ENCODE measurements around the gene CYP19A1. TPM values are rescaled to one million over a fixed set of nuclear protein-coding genes. Genes with fewer than 3 reads are reported as not detected.

Gene CYP19A1
- total RNA-seq, 1 experiment from 2014 or later, result 0.94 TPM

- H4K20me1 ChIP-seq (ENCODE audit: insufficient read depth), result no peaks in the 10 kb centered on the region
- CTCF ChIA-PET, result interaction anchor here (1.1 kb wide), 1 partner anchor 205 kb away, joined by 3 read pairs; no protein-coding TSS in a partner anchor
- no peaks in the 10 kb centered on the region for H3K36me3 ChIP-seq (ENCODE audit: low read depth)
- no peaks in the 10 kb centered on the region for H3K79me2 ChIP-seq (ENCODE audit: low read depth)
- no peak for DNase-seq
- no peak overlapping the region for H3K4me3 ChIP-seq
- no peaks in the 10 kb centered on the region for H3K9me2 ChIP-seq (ENCODE audit: insufficient read depth)
- no peak for TF ChIP-seq EZH2 (IDR thresholded peaks at IDR 0.05; ENCODE audit: low read depth)
- no peak for TF ChIP-seq CTCF (conservative IDR thresholded peaks at IDR 0.05)
- H2AFZ ChIP-seq, result no peak overlapping the region
- no TSS peak for BruUV-seq (replicated peaks)
- POLR2A ChIA-PET (ENCODE audit: unreplicated experiment), result no interaction called here
- peaks cover 10% of the 10 kb centered on the region for H3K4me1 ChIP-seq (replicated peaks; ENCODE audit: insufficient read depth)
- no peak overlapping the region for H3K27ac ChIP-seq
- H3K9me3 ChIP-seq (ENCODE audit: insufficient read depth, low read depth), result no peaks in the 10 kb centered on the region
- H3K4me2 ChIP-seq, result no peak overlapping the region
- intact Hi-C loops (cut with micrococcal nuclease; ENCODE audit: unreplicated experiment), result no loop called here
- no peaks in the 10 kb centered on the region for H3F3A ChIP-seq (ENCODE audit: insufficient read depth, low read depth)
- no peaks in the 10 kb centered on the region for H3K27me3 ChIP-seq (ENCODE audit: insufficient read depth, low read depth)
These were observed 29.9 kb upstream of the CYP19A1 start for GRCh38 chr15:51368307-51368706.

GRCh38 chr15:51367322-51367976 lies 29.1 kb upstream of the CYP19A1 start:
- H3K79me2 ChIP-seq (ENCODE audit: low read depth), result no peaks in the 10 kb centered on the region
- TF ChIP-seq EZH2 (IDR thresholded peaks at IDR 0.05; ENCODE audit: low read depth), result no peak
- peaks cover 10% of the 10 kb centered on the region for H3K4me1 ChIP-seq (replicated peaks; ENCODE audit: insufficient read depth)
- no peaks in the 10 kb centered on the region for H4K20me1 ChIP-seq (ENCODE audit: insufficient read depth)
- H3K27ac ChIP-seq, result no peak overlapping the region
- ChIA-PET CTCF (no interaction called here), POLR2A (ENCODE audit: unreplicated experiment) (no interaction called here)
- BruUV-seq (replicated peaks), result no TSS peak
- H3K9me3 ChIP-seq (ENCODE audit: insufficient read depth, low read depth), result no peaks in the 10 kb centered on the region
- no peaks in the 10 kb centered on the region for H3K27me3 ChIP-seq (ENCODE audit: insufficient read depth, low read depth)
- DNase-seq, result no peak
- intact Hi-C loops (cut with micrococcal nuclease; ENCODE audit: unreplicated experiment), result no loop called here
- H2AFZ ChIP-seq, result no peak overlapping the region
- H3K4me2 ChIP-seq, result no peak overlapping the region
- no peak overlapping the region for H3K4me3 ChIP-seq
- H3K9me2 ChIP-seq (ENCODE audit: insufficient read depth), result no peaks in the 10 kb centered on the region
- no peaks in the 10 kb centered on the region for H3K36me3 ChIP-seq (ENCODE audit: low read depth)
- no peaks in the 10 kb centered on the region for H3F3A ChIP-seq (ENCODE audit: insufficient read depth, low read depth)

GRCh38 chr15:51366920-51367319 lies 28.5 kb upstream of the CYP19A1 start:
- H2AFZ ChIP-seq, result no peak overlapping the region
- no peaks in the 10 kb centered on the region for H3K9me2 ChIP-seq (ENCODE audit: insufficient read depth)
- ChIA-PET POLR2A (ENCODE audit: unreplicated experiment) (no interaction called here), CTCF (no interaction called here)
- no peak overlapping the region for H3K4me2 ChIP-seq
- no peaks in the 10 kb centered on the region for H3K79me2 ChIP-seq (ENCODE audit: low read depth)
- H4K20me1 ChIP-seq (ENCODE audit: insufficient read depth), result no peaks in the 10 kb centered on the region
- TF ChIP-seq CTCF (conservative IDR thresholded peaks at IDR 0.05), result no peak
- no peak for TF ChIP-seq EZH2 (IDR thresholded peaks at IDR 0.05; ENCODE audit: low read depth)
- BruUV-seq (replicated peaks), result no TSS peak
- no peaks in the 10 kb centered on the region for H3K9me3 ChIP-seq (ENCODE audit: insufficient read depth, low read depth)
- peaks cover 10% of the 10 kb centered on the region for H3K4me1 ChIP-seq (replicated peaks; ENCODE audit: insufficient read depth)
- H3K27me3 ChIP-seq (ENCODE audit: insufficient read depth, low read depth), result no peaks in the 10 kb centered on the region
- DNase-seq, result peak; percentile 16 to 64
- H3F3A ChIP-seq (ENCODE audit: insufficient read depth, low read depth), result no peaks in the 10 kb centered on the region
- H3K36me3 ChIP-seq (ENCODE audit: low read depth), result no peaks in the 10 kb centered on the region
- H3K4me3 ChIP-seq, result no peak overlapping the region
- H3K27ac ChIP-seq, result no peak overlapping the region
- intact Hi-C loops (cut with micrococcal nuclease; ENCODE audit: unreplicated experiment), result no loop called here

- Histone ChIP-seq H3K27ac (no peak overlapping the region), H3K4me3 (no peak overlapping the region), H3K36me3 (ENCODE audit: low read depth) (no peaks in the 10 kb centered on the region), H3K79me2 (ENCODE audit: low read depth) (no peaks in the 10 kb centered on the region), H3K4me1 (replicated peaks; ENCODE audit: insufficient read depth) (peaks cover 10% of the 10 kb centered on the region), H3K27me3 (ENCODE audit: insufficient read depth, low read depth) (no peaks in the 10 kb centered on the region), H3K4me2 (no peak overlapping the region), H2AFZ (no peak overlapping the region), H3K9me2 (ENCODE audit: insufficient read depth) (no peaks in the 10 kb centered on the region), H3F3A (ENCODE audit: insufficient read depth, low read depth) (no peaks in the 10 kb centered on the region), H4K20me1 (ENCODE audit: insufficient read depth) (no peaks in the 10 kb centered on the region), H3K9me3 (ENCODE audit: insufficient read depth, low read depth) (no peaks in the 10 kb centered on the region)
- TF ChIP-seq CTCF (conservative IDR thresholded peaks at IDR 0.05), result no peak
- no peak for TF ChIP-seq EZH2 (IDR thresholded peaks at IDR 0.05; ENCODE audit: low read depth)
- ChIA-PET POLR2A (ENCODE audit: unreplicated experiment) (no interaction called here), CTCF (no interaction called here)
- no peak for DNase-seq
- intact Hi-C loops (cut with micrococcal nuclease; ENCODE audit: unreplicated experiment), result no loop called here
- no TSS peak for BruUV-seq (replicated peaks)
These were observed 27.7 kb upstream of the CYP19A1 start for GRCh38 chr15:51366071-51366470.

Measured in PC-9 (cell line).